Neural progenitor cell (in vitro differentiated cells): Measurements from ENCODE around the gene ACACB.

ENCODE experiments used
- CTCF ChIP-seq: fragments of 200-600 bp; sonication (generic); IDR thresholded peaks from 2 replicates; pipeline ENCODE4 v1.5.1; 2017; ENCODE audit warnings: antibody characterized with exemption, mild to moderate bottlenecking
- EZH2 ChIP-seq: fragments of 200-600 bp; sonication (generic); IDR thresholded peaks from 2 replicates; pipeline ENCODE4 v1.6.1; 2017; ENCODE audit warnings: antibody characterized with exemption, mild to moderate bottlenecking, moderate library complexity
- EZH2phosphoT487 ChIP-seq: fragments of 200-600 bp; sonication (generic); IDR thresholded peaks from 2 replicates; pipeline ENCODE4 v1.6.1; 2017; ENCODE audit warnings: antibody characterized with exemption

GRCh38 chr12:109258607-109259544 is 142.5 kb downstream of the ACACB start:
- no peak for TF ChIP-seq CTCF
- no peak for TF ChIP-seq EZH2
- no peak for TF ChIP-seq EZH2phosphoT487
